HEK293 (cell line): Measurements from ENCODE around the gene SPOCK1.

Experiments used
- CTCF ChIA-PET: fragments of 350-600 bp; formaldehyde crosslinking; extraction: SDS; loops from one replicate; lab custom pipeline; 2021; ENCODE audit warnings: antibody characterized with exemption; lab: Yijun Ruan, JAX
- POLR2A ChIA-PET: fragments of 300-600 bp; formaldehyde crosslinking; extraction: SDS; loops from one replicate; lab custom pipeline; 2020; ENCODE audit warnings: antibody characterized with exemption, inconsistent platforms; lab: Yijun Ruan, JAX
- H3K27ac ChIP-seq: fragments of 200-500 bp; sonication (Bioruptor generic); 2 replicates; pipeline ENCODE4 v1.5.1; 2014; ENCODE audit warnings: low read depth, low read length, control low read depth, inconsistent platforms; ENCODE audit errors: extremely low read depth
- H3K36me3 ChIP-seq, 2 experiments: fragments of 200-500 bp in 1 of 2; sonication (Bioruptor generic) in 1 of 2; 1 replicate in 1 of 2; 2 replicates in 1 of 2; pipeline ENCODE4 v1.5.1; 2014 to 2017; ENCODE audit warnings: inconsistent platforms in 2 of 2, low read length in 2 of 2; ENCODE audit not compliant: control insufficient read depth in 2 of 2, insufficient read depth in 1 of 2
- H3K4me1 ChIP-seq: fragments of 200-500 bp; sonication (Bioruptor generic); 2 replicates; pipeline ENCODE4 v1.5.1; 2014; ENCODE audit warnings: mild to moderate bottlenecking, low read length, inconsistent platforms; ENCODE audit not compliant: control insufficient read depth, insufficient read depth
- H3K4me3 ChIP-seq: 2 replicates; pipeline ENCODE4 v1.5.1; 2011; ENCODE audit warnings: low read depth, mild to moderate bottlenecking, control low read depth, low read length, moderate library complexity
- H3K9me3 ChIP-seq: fragments of 200-500 bp; sonication (Bioruptor generic); 2 replicates; pipeline ENCODE4 v1.5.1; 2014; ENCODE audit warnings: low read depth, low read length, inconsistent platforms; ENCODE audit not compliant: control insufficient read depth, insufficient read depth
- FEZF1 ChIP-seq: fragments of 450-650 bp; formaldehyde crosslinking; IDR thresholded peaks from 2 replicates; pipeline ENCODE4 v1.5.1; 2016; ENCODE audit warnings: missing biosample characterization, missing genetic modification characterization
- GLI2 ChIP-seq: fragments of 450-650 bp; formaldehyde crosslinking; IDR thresholded peaks from 2 replicates; pipeline ENCODE4; 2017; ENCODE audit warnings: missing biosample characterization, missing genetic modification characterization, low read depth, borderline replicate concordance
- MEIS1 ChIP-seq: sonication (generic); formaldehyde crosslinking; IDR thresholded peaks from 2 replicates; pipeline ENCODE4 v1.8.1; 2022; ENCODE audit warnings: missing genetic modification reagents, mild to moderate bottlenecking, borderline replicate concordance
- WT1 ChIP-seq: fragments of 450-650 bp; formaldehyde crosslinking; IDR thresholded peaks from 2 replicates; pipeline ENCODE4 v1.5.1; 2016; ENCODE audit warnings: missing biosample characterization, missing genetic modification characterization
- ZNF132 ChIP-seq: fragments of 450-650 bp; formaldehyde crosslinking; IDR thresholded peaks from 2 replicates; pipeline ENCODE4 v1.5.1; 2017; ENCODE audit warnings: missing biosample characterization, missing genetic modification characterization, borderline replicate concordance
- ZNF157 ChIP-seq: fragments of 450-650 bp; formaldehyde crosslinking; IDR thresholded peaks from 2 replicates; pipeline ENCODE4 v1.5.1; 2016; ENCODE audit warnings: missing biosample characterization, missing genetic modification characterization
- ZNF19 ChIP-seq: fragments of 450-650 bp; formaldehyde crosslinking; IDR thresholded peaks from 2 replicates; pipeline ENCODE4; 2016; ENCODE audit warnings: missing biosample characterization, missing genetic modification characterization, low read depth
- ZNF24 ChIP-seq: fragments of 450-650 bp; formaldehyde crosslinking; IDR thresholded peaks from 2 replicates; pipeline ENCODE4 v1.5.1; 2016; ENCODE audit warnings: missing biosample characterization, missing genetic modification characterization
- ZNF302 ChIP-seq: fragments of 450-650 bp; formaldehyde crosslinking; IDR thresholded peaks from 2 replicates; pipeline ENCODE4 v1.5.1; 2016; ENCODE audit warnings: missing biosample characterization, missing genetic modification characterization, low read depth
- ZNF394 ChIP-seq: fragments of 450-650 bp; formaldehyde crosslinking; IDR thresholded peaks from 2 replicates; pipeline ENCODE4 v1.5.1; 2016; ENCODE audit warnings: missing biosample characterization, missing genetic modification characterization, mild to moderate bottlenecking, moderate library complexity, borderline replicate concordance
- ZNF423 ChIP-seq: fragments of 450-650 bp; formaldehyde crosslinking; IDR thresholded peaks from 2 replicates; pipeline ENCODE4 v1.5.1; 2016; ENCODE audit warnings: missing biosample characterization, missing genetic modification characterization
- ZNF555 ChIP-seq: fragments of 450-650 bp; formaldehyde crosslinking; conservative IDR thresholded peaks from 2 replicates; pipeline ENCODE4 v1.5.1; 2017; ENCODE audit warnings: missing biosample characterization, mild to moderate bottlenecking, missing genetic modification characterization, inconsistent platforms
- ZNF558 ChIP-seq: fragments of 450-650 bp; formaldehyde crosslinking; IDR thresholded peaks from 2 replicates; pipeline ENCODE4 v1.5.1; 2016; ENCODE audit warnings: missing biosample characterization, missing genetic modification characterization
- TF ChIP-seq, protein P1 (sequence below): fragments of 450-650 bp; formaldehyde crosslinking; IDR thresholded peaks from 2 replicates; pipeline ENCODE4 v1.5.1; 2017; ENCODE audit warnings: missing biosample characterization, missing genetic modification characterization
- TF ChIP-seq, protein P2 (sequence below): fragments of 450-650 bp; formaldehyde crosslinking; IDR thresholded peaks from 2 replicates; pipeline ENCODE4 v1.5.1; 2017; ENCODE audit warnings: missing biosample characterization, missing genetic modification characterization
- TF ChIP-seq, protein P3 (sequence below): fragments of 450-650 bp; formaldehyde crosslinking; optimal IDR thresholded peaks from 2 replicates; pipeline ENCODE3; 2016; ENCODE audit warnings: missing biosample characterization, mild to moderate bottlenecking, missing genetic modification characterization
- TF ChIP-seq, protein P4 (sequence below): fragments of 450-650 bp; formaldehyde crosslinking; IDR thresholded peaks from 2 replicates; pipeline ENCODE4 v1.5.1; 2016; ENCODE audit warnings: missing biosample characterization, missing genetic modification characterization
- TF ChIP-seq, protein P5 (sequence below): fragments of 450-650 bp; formaldehyde crosslinking; IDR thresholded peaks from 2 replicates; pipeline ENCODE4 v1.5.1; 2016; ENCODE audit warnings: missing biosample characterization, missing genetic modification characterization, borderline replicate concordance

The SPOCK1 gene

DNA sequence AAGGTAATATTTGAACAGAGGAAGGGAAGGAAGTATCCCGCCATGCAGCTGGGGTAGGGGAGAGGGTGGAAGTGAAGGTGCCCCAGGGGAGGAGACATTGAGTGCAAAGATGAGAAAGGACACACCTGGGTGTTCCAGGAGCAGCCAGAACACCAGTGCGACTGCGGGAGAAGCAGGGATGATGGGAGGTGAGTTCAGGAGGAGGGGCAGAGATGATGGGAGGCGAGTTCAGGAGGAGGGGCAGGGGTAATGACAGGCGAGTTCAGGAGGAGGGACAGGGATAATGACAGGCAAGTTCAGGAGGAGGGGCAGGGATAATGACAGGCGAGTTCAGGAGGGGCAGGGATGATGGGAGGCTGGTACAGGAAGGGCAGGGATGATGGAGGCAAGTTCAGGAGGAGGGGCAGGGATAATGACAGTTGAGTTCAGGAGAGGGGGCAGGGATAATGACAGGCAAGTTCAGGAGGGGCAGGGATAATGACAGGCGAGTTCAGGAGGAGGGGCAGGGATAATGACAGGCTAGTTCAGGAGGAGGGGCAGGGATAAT is 17.2 kb upstream of the SPOCK1 start (continued):
- TF ChIP-seq, protein P1, sequence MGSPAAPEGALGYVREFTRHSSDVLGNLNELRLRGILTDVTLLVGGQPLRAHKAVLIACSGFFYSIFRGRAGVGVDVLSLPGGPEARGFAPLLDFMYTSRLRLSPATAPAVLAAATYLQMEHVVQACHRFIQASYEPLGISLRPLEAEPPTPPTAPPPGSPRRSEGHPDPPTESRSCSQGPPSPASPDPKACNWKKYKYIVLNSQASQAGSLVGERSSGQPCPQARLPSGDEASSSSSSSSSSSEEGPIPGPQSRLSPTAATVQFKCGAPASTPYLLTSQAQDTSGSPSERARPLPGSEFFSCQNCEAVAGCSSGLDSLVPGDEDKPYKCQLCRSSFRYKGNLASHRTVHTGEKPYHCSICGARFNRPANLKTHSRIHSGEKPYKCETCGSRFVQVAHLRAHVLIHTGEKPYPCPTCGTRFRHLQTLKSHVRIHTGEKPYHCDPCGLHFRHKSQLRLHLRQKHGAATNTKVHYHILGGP: no peak
- TF ChIP-seq, protein P2, sequence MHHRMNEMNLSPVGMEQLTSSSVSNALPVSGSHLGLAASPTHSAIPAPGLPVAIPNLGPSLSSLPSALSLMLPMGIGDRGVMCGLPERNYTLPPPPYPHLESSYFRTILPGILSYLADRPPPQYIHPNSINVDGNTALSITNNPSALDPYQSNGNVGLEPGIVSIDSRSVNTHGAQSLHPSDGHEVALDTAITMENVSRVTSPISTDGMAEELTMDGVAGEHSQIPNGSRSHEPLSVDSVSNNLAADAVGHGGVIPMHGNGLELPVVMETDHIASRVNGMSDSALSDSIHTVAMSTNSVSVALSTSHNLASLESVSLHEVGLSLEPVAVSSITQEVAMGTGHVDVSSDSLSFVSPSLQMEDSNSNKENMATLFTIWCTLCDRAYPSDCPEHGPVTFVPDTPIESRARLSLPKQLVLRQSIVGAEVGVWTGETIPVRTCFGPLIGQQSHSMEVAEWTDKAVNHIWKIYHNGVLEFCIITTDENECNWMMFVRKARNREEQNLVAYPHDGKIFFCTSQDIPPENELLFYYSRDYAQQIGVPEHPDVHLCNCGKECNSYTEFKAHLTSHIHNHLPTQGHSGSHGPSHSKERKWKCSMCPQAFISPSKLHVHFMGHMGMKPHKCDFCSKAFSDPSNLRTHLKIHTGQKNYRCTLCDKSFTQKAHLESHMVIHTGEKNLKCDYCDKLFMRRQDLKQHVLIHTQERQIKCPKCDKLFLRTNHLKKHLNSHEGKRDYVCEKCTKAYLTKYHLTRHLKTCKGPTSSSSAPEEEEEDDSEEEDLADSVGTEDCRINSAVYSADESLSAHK: no peak

DNA sequence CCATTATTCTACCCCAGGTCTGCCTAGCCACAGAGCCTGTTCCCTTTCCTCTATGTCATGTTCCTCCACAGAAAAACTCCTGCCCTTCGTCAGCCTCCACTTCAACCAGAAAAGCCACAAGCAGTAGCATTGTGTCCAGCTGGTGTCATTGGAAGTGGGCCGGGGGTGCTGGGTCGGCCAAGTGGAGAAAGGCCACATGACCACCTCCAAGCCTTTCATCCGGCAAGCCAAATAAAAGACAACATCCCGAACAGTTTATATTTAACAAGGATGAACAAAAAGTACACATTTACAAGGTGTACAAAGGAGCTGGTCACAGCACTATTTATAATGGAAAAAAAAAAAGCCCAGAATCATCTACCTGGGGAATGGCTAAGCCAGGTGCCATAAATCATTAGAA is 16.1 kb upstream of the SPOCK1 start:
- Histone ChIP-seq H3K4me1 (no peaks in the 10 kb centered on the region), H3K27ac (no peak overlapping the region), H3K4me3 (no peak overlapping the region), H3K9me3 (no peaks in the 10 kb centered on the region), H3K36me3 (no peaks in the 10 kb centered on the region)
- TF ChIP-seq, protein P3, sequence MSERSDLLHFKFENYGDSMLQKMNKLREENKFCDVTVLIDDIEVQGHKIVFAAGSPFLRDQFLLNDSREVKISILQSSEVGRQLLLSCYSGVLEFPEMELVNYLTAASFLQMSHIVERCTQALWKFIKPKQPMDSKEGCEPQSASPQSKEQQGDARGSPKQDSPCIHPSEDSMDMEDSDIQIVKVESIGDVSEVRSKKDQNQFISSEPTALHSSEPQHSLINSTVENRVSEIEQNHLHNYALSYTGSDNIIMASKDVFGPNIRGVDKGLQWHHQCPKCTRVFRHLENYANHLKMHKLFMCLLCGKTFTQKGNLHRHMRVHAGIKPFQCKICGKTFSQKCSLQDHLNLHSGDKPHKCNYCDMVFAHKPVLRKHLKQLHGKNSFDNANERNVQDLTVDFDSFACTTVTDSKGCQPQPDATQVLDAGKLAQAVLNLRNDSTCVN (tag by site-specific recombination): no peak
- TF ChIP-seq ZNF157 (tag by site-specific recombination) (no peak), FEZF1 (no peak), WT1 (no peak), MEIS1 (CRISPR knock-in tag) (no peak), ZNF24 (tag by site-specific recombination) (no peak)
- ChIA-PET CTCF (interaction anchor here (0.5 to 0.6 kb wide), 3 partner anchors 73 to 890 kb away, joined by 3 read pairs; no protein-coding TSS in a partner anchor), POLR2A (no interaction called here)

DNA sequence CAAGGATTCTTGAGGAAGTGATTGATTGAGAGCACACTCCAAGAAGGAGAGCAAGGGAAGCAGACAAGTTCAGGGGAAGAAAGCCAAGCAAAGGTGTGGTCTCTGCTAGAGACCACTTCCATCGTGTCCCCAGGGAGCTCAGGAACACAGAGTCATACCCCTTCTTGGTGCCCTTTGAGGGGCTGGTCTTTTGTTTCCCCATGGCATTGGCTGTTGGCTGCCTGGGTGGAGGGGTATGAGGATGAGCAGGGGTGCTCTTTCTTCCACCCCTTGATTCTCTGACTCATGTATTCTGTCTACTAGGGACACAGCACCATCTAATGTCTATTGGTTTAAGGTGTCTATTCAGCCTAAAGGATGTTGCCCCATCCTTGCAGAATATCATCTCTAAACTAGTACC is 11.5 kb upstream of the SPOCK1 start:
- no peaks in the 10 kb centered on the region for H3K36me3 ChIP-seq
- CTCF ChIA-PET: interaction anchor here (0.5 kb wide), 1 partner anchor 127 kb away, joined by 3 read pairs; no protein-coding TSS in a partner anchor
- H3K27ac ChIP-seq: no peak overlapping the region
- POLR2A ChIA-PET: no interaction called here
- H3K9me3 ChIP-seq: no peaks in the 10 kb centered on the region
- TF ChIP-seq ZNF132 (tag by site-specific recombination) (no peak), ZNF302 (tag by site-specific recombination) (no peak), ZNF394 (tag by site-specific recombination) (no peak), GLI2 (tag by site-specific recombination) (no peak)
- TF ChIP-seq, protein P4, sequence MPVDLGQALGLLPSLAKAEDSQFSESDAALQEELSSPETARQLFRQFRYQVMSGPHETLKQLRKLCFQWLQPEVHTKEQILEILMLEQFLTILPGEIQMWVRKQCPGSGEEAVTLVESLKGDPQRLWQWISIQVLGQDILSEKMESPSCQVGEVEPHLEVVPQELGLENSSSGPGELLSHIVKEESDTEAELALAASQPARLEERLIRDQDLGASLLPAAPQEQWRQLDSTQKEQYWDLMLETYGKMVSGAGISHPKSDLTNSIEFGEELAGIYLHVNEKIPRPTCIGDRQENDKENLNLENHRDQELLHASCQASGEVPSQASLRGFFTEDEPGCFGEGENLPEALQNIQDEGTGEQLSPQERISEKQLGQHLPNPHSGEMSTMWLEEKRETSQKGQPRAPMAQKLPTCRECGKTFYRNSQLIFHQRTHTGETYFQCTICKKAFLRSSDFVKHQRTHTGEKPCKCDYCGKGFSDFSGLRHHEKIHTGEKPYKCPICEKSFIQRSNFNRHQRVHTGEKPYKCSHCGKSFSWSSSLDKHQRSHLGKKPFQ (tag by site-specific recombination): no peak
- H3K4me1 ChIP-seq: no peaks in the 10 kb centered on the region
- H3K4me3 ChIP-seq: no peak overlapping the region

DNA sequence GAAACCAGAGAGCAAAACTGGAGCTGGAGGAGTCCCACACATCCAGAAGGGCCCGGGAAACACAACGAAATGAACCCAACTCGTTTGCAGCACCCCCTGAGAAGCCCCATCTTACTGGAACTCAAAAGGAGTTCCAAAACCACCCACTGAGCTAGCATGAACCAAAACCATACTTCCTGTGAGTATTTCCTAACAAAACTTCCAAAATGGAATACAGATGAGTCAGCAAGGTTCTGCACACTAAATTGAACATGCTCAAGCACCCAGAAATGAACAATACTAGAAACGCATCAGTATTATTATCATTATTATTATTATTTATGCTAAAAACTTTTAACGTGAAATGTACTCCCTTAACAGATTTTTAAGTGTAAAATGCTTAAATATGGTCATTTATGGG is 8.0 kb upstream of the SPOCK1 start:
- ChIA-PET CTCF (interaction anchor here (0.6 to 1.6 kb wide), 2 partner anchors 187 to 366 kb away, joined by 4 to 6 read pairs; no protein-coding TSS in a partner anchor), POLR2A (no interaction called here)
- Histone ChIP-seq H3K27ac (no peak overlapping the region), H3K4me3 (no peak overlapping the region), H3K4me1 (no peaks in the 10 kb centered on the region), H3K9me3 (no peaks in the 10 kb centered on the region), H3K36me3 (no peaks in the 10 kb centered on the region)
- TF ChIP-seq ZNF558 (tag by site-specific recombination): no peak
- no peak for TF ChIP-seq ZNF423 (tag by site-specific recombination)
- no peak for TF ChIP-seq ZNF24 (tag by site-specific recombination)
- no peak for TF ChIP-seq ZNF555 (tag by site-specific recombination)
- no peak for TF ChIP-seq ZNF19 (tag by site-specific recombination)
- TF ChIP-seq, protein P5, sequence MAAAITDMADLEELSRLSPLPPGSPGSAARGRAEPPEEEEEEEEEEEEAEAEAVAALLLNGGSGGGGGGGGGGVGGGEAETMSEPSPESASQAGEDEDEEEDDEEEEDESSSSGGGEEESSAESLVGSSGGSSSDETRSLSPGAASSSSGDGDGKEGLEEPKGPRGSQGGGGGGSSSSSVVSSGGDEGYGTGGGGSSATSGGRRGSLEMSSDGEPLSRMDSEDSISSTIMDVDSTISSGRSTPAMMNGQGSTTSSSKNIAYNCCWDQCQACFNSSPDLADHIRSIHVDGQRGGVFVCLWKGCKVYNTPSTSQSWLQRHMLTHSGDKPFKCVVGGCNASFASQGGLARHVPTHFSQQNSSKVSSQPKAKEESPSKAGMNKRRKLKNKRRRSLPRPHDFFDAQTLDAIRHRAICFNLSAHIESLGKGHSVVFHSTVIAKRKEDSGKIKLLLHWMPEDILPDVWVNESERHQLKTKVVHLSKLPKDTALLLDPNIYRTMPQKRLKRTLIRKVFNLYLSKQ (tag by site-specific recombination): no peak
- no peak for TF ChIP-seq WT1
